Measurements from ENCODE around the gene NR2F1-AS1. TPM values are rescaled to one million over a fixed set of nuclear protein-coding genes. Genes with fewer than 3 reads are reported as not detected.

Gene NR2F1-AS1
- total RNA-seq, 2 donors from 2014 or later = 0.69 to 2.4 TPM

DNA sequence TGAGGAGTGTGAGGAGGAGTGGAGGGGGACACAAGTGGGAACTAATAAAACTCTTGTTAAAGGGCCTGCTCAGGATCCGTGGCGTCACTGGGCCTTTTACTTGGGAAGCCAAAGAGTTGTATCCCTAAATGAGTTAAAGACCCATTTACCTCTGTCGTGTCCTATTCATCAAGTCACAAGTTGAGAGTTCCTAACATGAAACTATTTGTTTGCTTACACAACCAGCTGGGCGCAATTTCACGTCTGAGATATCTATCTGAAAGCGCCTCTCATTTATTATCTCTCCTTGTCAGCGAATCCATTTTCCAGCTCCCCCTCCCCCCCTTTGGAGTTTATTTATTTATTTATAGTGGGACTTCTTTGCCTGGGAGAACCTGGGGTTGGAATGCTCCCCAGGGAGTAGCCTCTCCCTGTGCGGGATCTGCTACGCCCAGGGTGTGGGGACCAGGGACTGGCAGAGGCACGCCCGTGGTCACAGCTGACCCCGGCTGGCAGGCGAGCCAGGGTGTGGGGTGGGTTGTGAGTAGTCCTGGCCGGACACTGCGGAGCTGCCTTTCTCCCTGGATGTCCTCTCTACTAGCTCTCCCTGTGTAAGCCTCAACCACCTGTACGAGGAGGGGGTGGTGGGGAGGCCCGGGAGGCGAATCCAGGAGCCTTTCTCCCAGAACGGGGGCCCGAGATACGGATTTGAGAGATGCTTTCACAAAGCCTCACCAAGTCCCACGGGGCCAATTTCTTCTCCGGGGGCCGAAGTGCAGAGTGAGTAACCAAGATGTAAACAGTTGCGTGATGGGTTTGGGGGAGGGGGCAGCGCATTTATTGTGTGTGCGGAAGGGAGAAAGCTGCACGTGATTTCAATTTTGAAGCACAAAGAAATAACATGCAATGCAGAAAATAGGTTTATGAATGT, 17.3 kb upstream of the NR2F1-AS1 start:
- intact Hi-C loops (cut with DNase I) = no loop called here
- no peaks in the 10 kb centered on the region for H3K9me3 ChIP-seq
- no peak overlapping the region for H3K9ac ChIP-seq (ENCODE audit: low read depth in 2 of 2, low read length in 2 of 2)
- no peak overlapping the region for H3K4me3 ChIP-seq
- peaks cover 95% of the 10 kb centered on the region for H3K27me3 ChIP-seq
- TF ChIP-seq, protein P1, sequence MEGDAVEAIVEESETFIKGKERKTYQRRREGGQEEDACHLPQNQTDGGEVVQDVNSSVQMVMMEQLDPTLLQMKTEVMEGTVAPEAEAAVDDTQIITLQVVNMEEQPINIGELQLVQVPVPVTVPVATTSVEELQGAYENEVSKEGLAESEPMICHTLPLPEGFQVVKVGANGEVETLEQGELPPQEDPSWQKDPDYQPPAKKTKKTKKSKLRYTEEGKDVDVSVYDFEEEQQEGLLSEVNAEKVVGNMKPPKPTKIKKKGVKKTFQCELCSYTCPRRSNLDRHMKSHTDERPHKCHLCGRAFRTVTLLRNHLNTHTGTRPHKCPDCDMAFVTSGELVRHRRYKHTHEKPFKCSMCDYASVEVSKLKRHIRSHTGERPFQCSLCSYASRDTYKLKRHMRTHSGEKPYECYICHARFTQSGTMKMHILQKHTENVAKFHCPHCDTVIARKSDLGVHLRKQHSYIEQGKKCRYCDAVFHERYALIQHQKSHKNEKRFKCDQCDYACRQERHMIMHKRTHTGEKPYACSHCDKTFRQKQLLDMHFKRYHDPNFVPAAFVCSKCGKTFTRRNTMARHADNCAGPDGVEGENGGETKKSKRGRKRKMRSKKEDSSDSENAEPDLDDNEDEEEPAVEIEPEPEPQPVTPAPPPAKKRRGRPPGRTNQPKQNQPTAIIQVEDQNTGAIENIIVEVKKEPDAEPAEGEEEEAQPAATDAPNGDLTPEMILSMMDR (IDR thresholded peaks at IDR 0.05) = no peak
- no peak for DNase-seq
- H3K27ac ChIP-seq = no peak overlapping the region
- no peaks in the 10 kb centered on the region for H3K4me1 ChIP-seq
- H3K36me3 ChIP-seq = no peaks in the 10 kb centered on the region

- intact Hi-C loops (cut with DNase I) = no loop called here
- no peaks in the 10 kb centered on the region for H3K9me3 ChIP-seq
- H3K9ac ChIP-seq (ENCODE audit: low read depth in 2 of 2, low read length in 2 of 2) = no peak overlapping the region
- no peak overlapping the region for H3K27ac ChIP-seq
- H3K4me3 ChIP-seq = no peak overlapping the region
- TF ChIP-seq, protein P1 (IDR thresholded peaks at IDR 0.05) = no peak
- no peaks in the 10 kb centered on the region for H3K36me3 ChIP-seq
- DNase-seq = peak; percentile 75
- H3K27me3 ChIP-seq = peaks cover 87% of the 10 kb centered on the region
- H3K4me1 ChIP-seq = no peaks in the 10 kb centered on the region
Measured at GRCh38 chr5:93596676-93597490, 15.9 kb upstream of the NR2F1-AS1 start.

- Histone ChIP-seq H3K9ac (ENCODE audit: low read depth in 2 of 2, low read length in 2 of 2) (no peak overlapping the region), H3K27me3 (peaks cover 81% of the 10 kb centered on the region), H3K4me3 (no peak overlapping the region), H3K4me1 (no peaks in the 10 kb centered on the region), H3K9me3 (no peaks in the 10 kb centered on the region), H3K36me3 (no peaks in the 10 kb centered on the region), H3K27ac (no peak overlapping the region)
- TF ChIP-seq, protein P1 (IDR thresholded peaks at IDR 0.05) = no peak
- DNase-seq = no peak
- intact Hi-C loops (cut with DNase I) = no loop called here
Measured at GRCh38 chr5:93596310-93596675, 15.3 kb upstream of the NR2F1-AS1 start.

GRCh38 chr5:93595420-93596147, 14.6 kb upstream of the NR2F1-AS1 start:
- Histone ChIP-seq H3K27ac (no peak overlapping the region), H3K4me3 (no peak overlapping the region), H3K27me3 (peaks cover 77% of the 10 kb centered on the region), H3K4me1 (no peaks in the 10 kb centered on the region), H3K9ac (ENCODE audit: low read depth in 2 of 2, low read length in 2 of 2) (no peak overlapping the region), H3K9me3 (no peaks in the 10 kb centered on the region), H3K36me3 (no peaks in the 10 kb centered on the region)
- no peak for DNase-seq
- TF ChIP-seq, protein P1 (IDR thresholded peaks at IDR 0.05) = no peak
- intact Hi-C loops (cut with DNase I) = no loop called here

Measured in colonic mucosa (tissue), 4 donors.